Keratinocyte (primary cell): ENCODE measurements around the gene NOS3.

ENCODE experiments used
- CTCF ChIP-seq, 3 experiments: IDR thresholded peaks in 1 of 3; conservative IDR thresholded peaks in 1 of 3; optimal IDR thresholded peaks in 1 of 3; 2 replicates in 2 of 3; 3 replicates in 1 of 3; pipeline versions ENCODE3 to v1.5.1; 2011; ENCODE audit warnings: low read length in 3 of 3, mild to moderate bottlenecking in 3 of 3, moderate library complexity in 2 of 3, control low read depth in 1 of 3, inconsistent platforms in 1 of 3; ENCODE audit not compliant: insufficient read depth in 2 of 3; ENCODE audit errors: extremely low read depth in 1 of 3
- EZH2 ChIP-seq: IDR thresholded peaks from one replicate; pipeline ENCODE4 v1.6.1; 2012; ENCODE audit warnings: inconsistent platforms, mild to moderate bottlenecking, low read length, moderate library complexity

DNA sequence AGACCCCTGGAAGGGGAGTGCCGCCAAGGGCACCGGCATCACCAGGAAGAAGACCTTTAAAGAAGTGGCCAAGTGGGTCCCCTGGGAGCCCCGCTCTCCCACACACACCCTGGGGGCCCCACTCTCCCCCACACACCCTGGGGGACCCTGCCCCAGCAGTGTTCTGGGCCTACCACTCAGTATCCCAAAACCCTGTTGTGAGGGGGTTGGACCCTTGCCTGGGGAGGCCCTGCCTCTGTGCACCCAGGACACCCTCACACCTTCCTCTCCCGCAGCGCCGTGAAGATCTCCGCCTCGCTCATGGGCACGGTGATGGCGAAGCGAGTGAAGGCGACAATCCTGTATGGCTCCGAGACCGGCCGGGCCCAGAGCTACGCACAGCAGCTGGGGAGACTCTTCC, 10.7 kb downstream of the NOS3 start:
- TF ChIP-seq EZH2, result no peak
- TF ChIP-seq CTCF (optimal IDR thresholded peaks at IDR 0.05 in 1 of 3, IDR thresholded peaks at IDR 0.05 in 1 of 3, conservative IDR thresholded peaks at IDR 0.05 in 1 of 3; ENCODE audit: extremely low read depth in 1 of 3, insufficient read depth in 2 of 3, low read length in 3 of 3), result no peak
